HEK293T (cell line): ENCODE measurements around the gene ADORA1.

Source experiments
- BHLHE40 ChIP-seq: fragments of 450-650 bp; IDR thresholded peaks from 2 replicates; pipeline ENCODE4 v1.6.1; 2016; ENCODE audit warnings: mild to moderate bottlenecking, moderate library complexity, borderline replicate concordance
- FOXM1 ChIP-seq: fragments of 450-650 bp; IDR thresholded peaks from 2 replicates; pipeline ENCODE4 v1.6.1; 2017; ENCODE audit warnings: mild to moderate bottlenecking, borderline replicate concordance
- HDGF ChIP-seq: fragments of 450-650 bp; IDR thresholded peaks from 2 replicates; pipeline ENCODE4 v1.6.1; 2017; ENCODE audit warnings: antibody characterized with exemption, borderline replicate concordance
- SUZ12 ChIP-seq: fragments of 450-650 bp; IDR thresholded peaks from 2 replicates; pipeline ENCODE4 v1.6.1; 2016; ENCODE audit warnings: mild to moderate bottlenecking

DNA sequence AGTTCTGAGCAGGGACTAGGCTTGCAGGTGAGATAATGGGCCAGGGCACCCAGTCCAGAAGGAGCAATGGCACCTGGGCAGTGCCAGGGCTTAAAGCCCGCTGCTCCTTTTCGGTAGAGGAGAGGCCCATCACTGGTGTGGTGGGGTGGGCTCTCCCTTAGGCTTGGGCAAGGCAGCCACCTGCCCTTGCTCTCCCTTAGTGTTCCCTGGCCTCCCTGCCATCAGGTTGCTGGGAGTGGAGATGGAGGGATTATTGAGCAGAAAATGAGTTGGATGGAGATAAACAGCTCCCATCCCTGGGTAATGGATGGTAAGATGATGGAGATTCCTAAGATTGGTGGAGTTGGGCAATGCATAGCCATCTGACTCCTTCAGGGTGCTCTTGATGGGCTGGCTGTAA lies 49.6 kb upstream of the ADORA1 start:
- no peak for TF ChIP-seq HDGF
- TF ChIP-seq FOXM1 = no peak
- TF ChIP-seq SUZ12 = no peak
- TF ChIP-seq BHLHE40 = no peak
